Testis (tissue), 3 donors: ENCODE data around the gene SCMH1. TPM values are rescaled to one million over a fixed set of nuclear protein-coding genes. Genes with fewer than 3 reads are reported as not detected.

Experiments
- DNase-seq: peaks from one replicate; pipeline ENCODE4 v3.0.0-alpha.2; 2019
- H3K27ac ChIP-seq, 2 donors: fragments of 200-600 bp; sonication (generic); one replicate each; pipeline ENCODE4 v1.5.1; 2019
- H3K27me3 ChIP-seq: fragments of 200-600 bp; sonication (generic); one replicate; pipeline ENCODE4 v1.5.1; 2019
- H3K36me3 ChIP-seq: fragments of 200-600 bp; sonication (generic); one replicate; pipeline ENCODE4 v1.5.1; 2017; ENCODE audit warnings: low read depth; ENCODE audit errors: missing control alignments
- H3K4me1 ChIP-seq: fragments of 200-600 bp; sonication (generic); one replicate; pipeline ENCODE4 v1.5.1; 2019
- H3K4me3 ChIP-seq, 2 donors: fragments of 200-600 bp; sonication (generic); one replicate each; pipeline ENCODE4 v1.5.1; 2017 to 2019
- H3K9me3 ChIP-seq: fragments of 200-600 bp; sonication (generic); one replicate; pipeline ENCODE4 v1.5.1; 2017
- CTCF ChIP-seq, 3 experiments: fragments of 450-650 bp in 2 of 3; fragments of 200-600 bp in 1 of 3; sonication (generic) in 1 of 3; IDR thresholded peaks; one replicate each; pipeline ENCODE4 v1.5.1; 2016 to 2019; ENCODE audit warnings: antibody characterized with exemption in 3 of 3, mild to moderate bottlenecking in 2 of 3, moderate library complexity in 1 of 3
- POLR2A ChIP-seq: fragments of 450-650 bp; IDR thresholded peaks from one replicate; pipeline ENCODE4 v1.6.1; 2017; ENCODE audit warnings: antibody characterized with exemption, mild to moderate bottlenecking, moderate library complexity
- WGBS, 2 donors: methylation state at CpG; one replicate each; pipeline ENCODE4 v1.1.5; 2018; 5-methylcytosine and 5-hydroxymethylcytosine counted together
- intact Hi-C: fragments of 100-400 bp; cut with DNase I; formaldehyde crosslinking; loops from one replicate; pipeline ENCODE4 v1.15.1; 2023; ENCODE audit warnings: low total_unique reads
- polyA plus RNA-seq: library from polyadenylated mRNA; stranded (reverse); fragments of 350-450 nt; fragmentation: Illumina TruSeq; extraction: RNeasy Lipid Tissue Mini Kit (QIAGEN cat#74804); gene quantifications from one replicate; pipeline ENCODE4 v1.2.3, GENCODE V29; 2014; ENCODE audit warnings: low read depth, low replicate concordance; ENCODE audit not compliant: insufficient read depth
- total RNA-seq, 2 donors: library from RNA; depleted of rRNA; stranded (reverse); fragments of >200 nt; gene quantifications; one replicate each; pipeline ENCODE4 v1.2.3, GENCODE V29; 2016

The SCMH1 gene
- total and polyA plus RNA-seq, 3 donors from 2014 or later, result 60.8 to 79.7 (median 79.0) TPM

- TF ChIP-seq CTCF (IDR thresholded peaks at IDR 0.05) (no peak), POLR2A (no peak)
- no peak for DNase-seq
- Histone ChIP-seq H3K27ac (no peak overlapping the region), H3K4me3 (no peak overlapping the region), H3K4me1 (no peaks in the 10 kb centered on the region), H3K27me3 (no peaks in the 10 kb centered on the region), H3K36me3 (no peaks in the 10 kb centered on the region), H3K9me3 (no peaks in the 10 kb centered on the region)
- intact Hi-C loops, result no loop called here
- WGBS, 2 donors, result 80 to 91% methylated on average over 1 of the region's 1 CpG
These were observed 231.8 kb downstream of the SCMH1 start for GRCh38 chr1:41010345-41010744.

GRCh38 chr1:41009466-41009865, 232.6 kb downstream of the SCMH1 start:
- Histone ChIP-seq H3K36me3 (no peaks in the 10 kb centered on the region), H3K4me3 (no peak overlapping the region)
- DNase-seq, result no peak

GRCh38 chr1:41006942-41007865, 234.9 kb downstream of the SCMH1 start:
- Histone ChIP-seq H3K9me3 (no peaks in the 10 kb centered on the region), H3K27ac (no peak overlapping the region), H3K4me1 (peaks cover 5% of the 10 kb centered on the region), H3K4me3 (no peak overlapping the region), H3K36me3 (no peaks in the 10 kb centered on the region), H3K27me3 (no peaks in the 10 kb centered on the region)
- intact Hi-C loops, result no loop called here
- WGBS, 2 donors, result 91 to 92% methylated on average over 19 of the region's 19 CpGs
- DNase-seq, result no peak
- no peak for TF ChIP-seq POLR2A
- TF ChIP-seq CTCF (IDR thresholded peaks at IDR 0.05), result no peak

More at GRCh38 chr1:41009466-41009865, 232.6 kb downstream of the SCMH1 start:
- 97 to 98% methylated on average over 8 of the region's 8 CpGs for WGBS, 2 donors
- intact Hi-C loops, result no loop called here
- no peak for TF ChIP-seq CTCF (IDR thresholded peaks at IDR 0.05)
- TF ChIP-seq POLR2A, result no peak
- H3K27ac ChIP-seq, result no peak overlapping the region
- H3K27me3 ChIP-seq, result no peaks in the 10 kb centered on the region
- H3K9me3 ChIP-seq, result no peaks in the 10 kb centered on the region
- no peaks in the 10 kb centered on the region for H3K4me1 ChIP-seq

GRCh38 chr1:41005876-41006275, 236.2 kb downstream of the SCMH1 start:
- peaks cover 5% of the 10 kb centered on the region for H3K4me1 ChIP-seq
- no peak for TF ChIP-seq CTCF (IDR thresholded peaks at IDR 0.05)
- TF ChIP-seq POLR2A, result no peak
- no peak for DNase-seq
- no peaks in the 10 kb centered on the region for H3K36me3 ChIP-seq
- H3K27ac ChIP-seq, result no peak overlapping the region
- no peaks in the 10 kb centered on the region for H3K9me3 ChIP-seq
- H3K4me3 ChIP-seq, result no peak overlapping the region
- no peaks in the 10 kb centered on the region for H3K27me3 ChIP-seq
- WGBS, 2 donors, result 90 to 91% methylated on average over 5 of the region's 5 CpGs
- intact Hi-C loops, result no loop called here
